ENCODE data around the gene LAMA4. TPM values are rescaled to one million over a fixed set of nuclear protein-coding genes. Genes with fewer than 3 reads are reported as not detected.

LAMA4 gene
- total RNA-seq, 5 donors from 2014 or later (not counting 1 experiment from before 2014, with no cell fraction given) = 0.25 to 0.85 (median 0.56) TPM; not detected in 2

DNA sequence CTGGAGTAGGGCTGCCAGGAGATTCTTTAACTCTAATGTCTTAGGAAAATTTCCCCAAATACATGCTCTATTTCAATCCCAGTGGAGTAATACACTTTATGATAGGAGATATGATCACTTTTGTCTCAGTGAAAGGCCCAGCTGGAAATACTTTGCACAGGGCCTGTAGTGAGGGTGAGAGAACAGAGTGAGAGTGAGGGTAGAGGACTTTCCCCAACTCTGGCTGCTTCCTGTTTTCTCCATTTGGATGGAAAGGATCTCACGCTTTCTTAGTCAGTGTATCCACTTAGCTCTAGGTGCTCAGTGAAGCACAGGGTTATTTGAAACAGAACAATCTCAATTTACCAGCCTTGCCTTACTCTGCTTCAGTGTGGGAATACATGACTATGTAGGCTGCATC lies 130.4 kb downstream of the LAMA4 start:
- CTCF ChIA-PET = no interaction called here
- H3K27me3 Mint-ChIP-seq = peaks cover 5 to 10% of the 10 kb centered on the region in 2 donors
- no peaks in the 10 kb centered on the region for H3K27me3 ChIP-seq (replicated peaks in 1 of 2; ENCODE audit: control insufficient read depth in 2 of 2, extremely low read depth in 1 of 2, insufficient read depth in 2 of 2, low read length in 1 of 2)
- no peaks in the 10 kb centered on the region for H3K4me1 Mint-ChIP-seq
- no CpG with 5 or more reads among the region's 1 CpG for WGBS (ENCODE audit: insufficient coverage)
- H3K9me3 ChIP-seq = no peaks in the 10 kb centered on the region
- H3K4me3 ChIP-seq (ENCODE audit: control insufficient read depth in 1 of 2, extremely low read depth in 1 of 2, low read length in 1 of 2) = no peak overlapping the region
- no peaks in the 10 kb centered on the region for H3K36me3 ChIP-seq (ENCODE audit: control insufficient read depth in 2 of 2, extremely low read depth in 1 of 2, insufficient read depth in 1 of 2, low read length in 1 of 2)
- DNase-seq (no peak), ATAC-seq (replicated peaks in 1 of 4) (no peak)
- no peaks in the 10 kb centered on the region for H3K36me3 Mint-ChIP-seq
- H3K4me3 Mint-ChIP-seq = no peak overlapping the region
- H3K4me1 ChIP-seq (ENCODE audit: control insufficient read depth in 1 of 2, extremely low read depth in 1 of 2, insufficient read depth in 2 of 2, low read length in 2 of 2) = no peaks in the 10 kb centered on the region
- H3K27ac ChIP-seq (ENCODE audit: low read length) = no peak overlapping the region
- H3K27ac Mint-ChIP-seq = no peak overlapping the region
- H3K9me3 Mint-ChIP-seq = no peaks in the 10 kb centered on the region
- POLR2A ChIA-PET = interaction anchor here in 1 of 2 donors (0.5 kb wide), 1 partner anchor 383 kb away, joined by 7 read pairs; no protein-coding TSS in a partner anchor

DNA sequence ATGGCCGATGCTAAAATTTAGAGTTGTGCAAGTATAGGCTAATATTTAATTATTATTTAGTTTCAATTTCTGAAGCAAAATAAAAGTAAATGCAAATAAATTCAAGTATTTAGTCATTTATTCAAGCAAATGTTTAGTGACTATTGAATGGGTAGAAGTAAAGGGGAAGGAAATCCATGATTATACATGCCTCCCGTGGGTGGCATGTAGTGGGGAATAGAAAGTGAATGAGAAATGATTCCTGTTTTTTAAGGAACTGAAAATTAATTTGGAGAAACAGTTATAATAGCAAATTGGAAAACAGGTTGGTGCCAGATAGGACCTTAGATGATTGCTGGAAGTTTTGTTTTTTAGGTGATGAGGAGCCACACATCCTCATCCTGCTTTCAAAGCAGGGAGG lies 131.6 kb downstream of the LAMA4 start:
- POLR2A ChIA-PET = no interaction called here
- Mint-ChIP-seq H3K36me3 (no peaks in the 10 kb centered on the region), H3K4me1 (no peaks in the 10 kb centered on the region), H3K27me3 (peaks cover 5 to 10% of the 10 kb centered on the region in 2 donors), H3K4me3 (no peak overlapping the region), H3K27ac (no peak overlapping the region), H3K9me3 (no peaks in the 10 kb centered on the region)
- WGBS (ENCODE audit: insufficient coverage) = 36% methylated on average over 1 of the region's 2 CpGs
- no peak overlapping the region for H3K27ac ChIP-seq (ENCODE audit: low read length)
- no peak overlapping the region for H3K4me3 ChIP-seq (ENCODE audit: control insufficient read depth in 1 of 2, extremely low read depth in 1 of 2, low read length in 1 of 2)
- CTCF ChIA-PET = no interaction called here
- H3K36me3 ChIP-seq (ENCODE audit: control insufficient read depth in 2 of 2, extremely low read depth in 1 of 2, insufficient read depth in 1 of 2, low read length in 1 of 2) = no peaks in the 10 kb centered on the region
- no peak for DNase-seq
- H3K27me3 ChIP-seq (replicated peaks in 1 of 2; ENCODE audit: control insufficient read depth in 2 of 2, extremely low read depth in 1 of 2, insufficient read depth in 2 of 2, low read length in 1 of 2) = no peaks in the 10 kb centered on the region
- H3K9me3 ChIP-seq = no peaks in the 10 kb centered on the region
- H3K4me1 ChIP-seq (ENCODE audit: control insufficient read depth in 1 of 2, extremely low read depth in 1 of 2, insufficient read depth in 2 of 2, low read length in 2 of 2) = no peaks in the 10 kb centered on the region
- no peak for ATAC-seq (replicated peaks in 1 of 4)

DNA sequence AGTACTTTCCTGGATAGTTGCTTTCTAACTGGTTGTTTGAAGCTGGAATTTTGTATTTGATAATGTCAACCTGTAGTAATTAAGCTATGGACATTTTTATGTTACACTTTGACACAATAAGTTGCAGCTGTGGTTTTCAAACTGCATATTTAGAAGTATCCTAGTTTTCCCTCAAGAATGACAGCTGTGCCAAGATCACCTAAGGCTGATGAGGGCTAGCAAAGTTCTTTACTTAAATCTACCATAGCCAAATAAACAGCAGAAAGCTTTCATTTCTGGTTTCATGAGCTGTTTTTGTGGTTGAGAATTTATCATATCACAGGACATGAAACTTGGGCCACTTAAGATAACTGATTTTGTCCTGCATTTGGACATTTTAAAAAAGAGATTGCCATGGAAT lies 136.3 kb downstream of the LAMA4 start:
- H3K9me3 ChIP-seq = no peaks in the 10 kb centered on the region
- H3K4me3 ChIP-seq (ENCODE audit: control insufficient read depth in 1 of 2, extremely low read depth in 1 of 2, low read length in 1 of 2) = no peak overlapping the region
- H3K27ac ChIP-seq (ENCODE audit: low read length) = no peak overlapping the region
- ChIA-PET CTCF (no interaction called here), POLR2A (no interaction called here)
- peaks cover 0 to 2% of the 10 kb centered on the region in 2 experiments for H3K27me3 ChIP-seq (replicated peaks in 1 of 2; ENCODE audit: control insufficient read depth in 2 of 2, extremely low read depth in 1 of 2, insufficient read depth in 2 of 2, low read length in 1 of 2)
- ATAC-seq (replicated peaks in 1 of 4) (no peak), DNase-seq (no peak)
- Mint-ChIP-seq H3K27ac (no peak overlapping the region), H3K36me3 (no peaks in the 10 kb centered on the region), H3K9me3 (no peaks in the 10 kb centered on the region), H3K4me1 (no peaks in the 10 kb centered on the region), H3K4me3 (no peak overlapping the region), H3K27me3 (peaks cover 3 to 10% of the 10 kb centered on the region in 2 donors)
- H3K36me3 ChIP-seq (ENCODE audit: control insufficient read depth in 2 of 2, extremely low read depth in 1 of 2, insufficient read depth in 1 of 2, low read length in 1 of 2) = no peaks in the 10 kb centered on the region
- H3K4me1 ChIP-seq (ENCODE audit: control insufficient read depth in 1 of 2, extremely low read depth in 1 of 2, insufficient read depth in 2 of 2, low read length in 2 of 2) = no peaks in the 10 kb centered on the region

DNA sequence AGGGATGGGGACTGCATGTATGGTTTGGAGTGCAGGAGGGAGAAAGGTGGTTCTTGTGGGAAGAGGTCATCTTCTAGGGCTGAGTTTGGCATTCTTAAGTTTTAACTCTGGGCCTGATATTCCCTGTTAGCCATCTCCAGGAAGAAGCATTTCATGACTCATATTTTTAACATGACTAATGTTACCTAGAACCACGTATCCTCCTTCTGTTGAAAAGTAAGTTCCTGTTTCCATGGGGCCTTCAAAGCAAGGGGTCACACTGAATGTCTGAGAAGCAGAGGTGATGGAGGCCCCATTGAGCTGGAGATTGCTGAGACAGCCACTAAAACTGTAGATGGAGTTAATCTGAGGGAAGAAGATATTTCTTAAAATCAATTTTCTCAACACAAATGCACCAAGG lies 136.8 kb downstream of the LAMA4 start:
- no peak overlapping the region for H3K4me3 ChIP-seq (ENCODE audit: control insufficient read depth in 1 of 2, extremely low read depth in 1 of 2, low read length in 1 of 2)
- Mint-ChIP-seq H3K4me1 (no peaks in the 10 kb centered on the region), H3K9me3 (no peaks in the 10 kb centered on the region), H3K36me3 (no peaks in the 10 kb centered on the region), H3K4me3 (no peak overlapping the region), H3K27me3 (peaks cover 3 to 10% of the 10 kb centered on the region in 2 donors), H3K27ac (no peak overlapping the region)
- CTCF ChIA-PET = no interaction called here
- H3K4me1 ChIP-seq (ENCODE audit: control insufficient read depth in 1 of 2, extremely low read depth in 1 of 2, insufficient read depth in 2 of 2, low read length in 2 of 2) = no peaks in the 10 kb centered on the region
- H3K27ac ChIP-seq (ENCODE audit: low read length) = no peak overlapping the region
- ATAC-seq (replicated peaks in 1 of 4) (no peak), DNase-seq (no peak)
- no peaks in the 10 kb centered on the region for H3K36me3 ChIP-seq (ENCODE audit: control insufficient read depth in 2 of 2, extremely low read depth in 1 of 2, insufficient read depth in 1 of 2, low read length in 1 of 2)
- POLR2A ChIA-PET = no interaction called here
- WGBS (ENCODE audit: insufficient coverage) = no CpG with 5 or more reads among the region's 1 CpG
- H3K9me3 ChIP-seq = no peaks in the 10 kb centered on the region
- H3K27me3 ChIP-seq (replicated peaks in 1 of 2; ENCODE audit: control insufficient read depth in 2 of 2, extremely low read depth in 1 of 2, insufficient read depth in 2 of 2, low read length in 1 of 2) = peaks cover 0 to 2% of the 10 kb centered on the region in 2 experiments

DNA sequence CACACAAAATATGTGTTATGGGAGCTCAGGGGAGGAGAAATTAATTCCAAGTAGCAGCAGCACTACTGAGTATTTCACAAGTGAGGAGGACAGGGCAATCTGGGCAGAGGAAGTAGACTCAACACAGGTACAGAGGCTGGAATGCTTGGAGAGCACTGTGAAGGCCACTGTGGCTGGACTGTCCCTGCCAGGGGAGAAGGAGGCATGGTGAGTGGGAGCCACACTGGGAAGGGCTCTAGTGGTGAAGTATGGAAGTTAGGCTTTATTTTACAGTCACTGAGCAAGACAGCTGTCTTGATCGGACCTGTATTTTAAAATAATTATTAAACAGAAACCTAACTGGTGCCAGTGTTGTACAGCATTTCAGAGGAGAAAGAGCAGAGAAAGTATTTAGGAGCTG lies 138.1 kb downstream of the LAMA4 start:
- ATAC-seq (replicated peaks in 1 of 4) = no peak
- Histone ChIP-seq H3K9me3 (no peaks in the 10 kb centered on the region), H3K36me3 (ENCODE audit: control insufficient read depth in 2 of 2, extremely low read depth in 1 of 2, insufficient read depth in 1 of 2, low read length in 1 of 2) (no peaks in the 10 kb centered on the region), H3K27me3 (replicated peaks in 1 of 2; ENCODE audit: control insufficient read depth in 2 of 2, extremely low read depth in 1 of 2, insufficient read depth in 2 of 2, low read length in 1 of 2) (peaks cover 0 to 6% of the 10 kb centered on the region in 2 experiments), H3K27ac (ENCODE audit: low read length) (no peak overlapping the region), H3K4me3 (ENCODE audit: control insufficient read depth in 1 of 2, extremely low read depth in 1 of 2, low read length in 1 of 2) (no peak overlapping the region), H3K4me1 (ENCODE audit: control insufficient read depth in 1 of 2, extremely low read depth in 1 of 2, insufficient read depth in 2 of 2, low read length in 2 of 2) (no peaks in the 10 kb centered on the region)
- H3K27ac Mint-ChIP-seq = no peak overlapping the region
- DNase-seq = no peak
- CTCF ChIA-PET = interaction anchor here in 1 of 2 donors (1.6 kb wide), 1 partner anchor 64 kb away, joined by 3 read pairs; no protein-coding TSS in a partner anchor
- WGBS (ENCODE audit: insufficient coverage) = no CpG with 5 or more reads among the region's 1 CpG
- no peak overlapping the region for H3K4me3 Mint-ChIP-seq
- H3K27me3 Mint-ChIP-seq = peaks cover 3 to 16% of the 10 kb centered on the region in 2 donors
- no peaks in the 10 kb centered on the region for H3K4me1 Mint-ChIP-seq
- no peaks in the 10 kb centered on the region for H3K9me3 Mint-ChIP-seq
- no peaks in the 10 kb centered on the region for H3K36me3 Mint-ChIP-seq
- POLR2A ChIA-PET = interaction anchor here in 1 of 2 donors (0.6 kb wide), 1 partner anchor 1169 kb away, joined by 5 read pairs; no protein-coding TSS in a partner anchor

DNA sequence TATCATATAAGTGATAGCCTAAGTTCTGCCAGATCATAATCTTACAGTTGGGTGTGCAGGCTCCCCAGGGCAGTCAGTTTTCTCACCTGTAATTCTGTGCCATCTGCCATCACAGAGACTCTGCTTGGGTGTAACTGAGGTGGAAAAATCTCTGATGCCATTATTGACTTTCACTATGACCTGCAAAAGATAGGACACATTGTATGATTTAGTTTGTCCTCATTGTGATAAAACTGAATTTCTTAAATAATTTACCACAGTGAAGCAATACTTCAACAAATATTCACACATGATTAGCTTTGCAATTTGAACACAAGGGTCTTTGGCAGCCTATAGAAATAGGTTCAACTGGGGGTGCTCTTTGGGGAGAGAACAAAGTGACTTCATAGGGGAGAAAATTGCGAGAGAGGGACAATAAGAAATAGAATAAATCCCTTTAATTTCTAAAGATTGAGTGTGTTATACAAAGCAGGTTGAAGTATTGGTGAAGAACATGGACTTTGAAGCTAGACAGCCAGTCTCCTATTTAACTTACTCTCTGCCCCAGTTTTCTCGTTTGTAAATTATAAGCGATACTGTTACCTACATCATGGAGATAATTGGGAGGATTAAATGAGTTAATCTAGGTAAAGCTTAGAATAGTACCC lies 139.7 kb downstream of the LAMA4 start:
- Mint-ChIP-seq H3K36me3 (no peaks in the 10 kb centered on the region), H3K4me1 (no peaks in the 10 kb centered on the region), H3K9me3 (no peaks in the 10 kb centered on the region), H3K4me3 (no peak overlapping the region), H3K27ac (no peak overlapping the region), H3K27me3 (peaks cover 3 to 16% of the 10 kb centered on the region in 2 donors)
- DNase-seq = no peak
- ATAC-seq (replicated peaks in 1 of 4) = no peak
- Histone ChIP-seq H3K4me3 (ENCODE audit: control insufficient read depth in 1 of 2, extremely low read depth in 1 of 2, low read length in 1 of 2) (no peak overlapping the region), H3K27me3 (replicated peaks in 1 of 2; ENCODE audit: control insufficient read depth in 2 of 2, extremely low read depth in 1 of 2, insufficient read depth in 2 of 2, low read length in 1 of 2) (peaks cover 0 to 9% of the 10 kb centered on the region in 2 experiments), H3K9me3 (no peaks in the 10 kb centered on the region), H3K4me1 (ENCODE audit: control insufficient read depth in 1 of 2, extremely low read depth in 1 of 2, insufficient read depth in 2 of 2, low read length in 2 of 2) (no peaks in the 10 kb centered on the region), H3K36me3 (ENCODE audit: control insufficient read depth in 2 of 2, extremely low read depth in 1 of 2, insufficient read depth in 1 of 2, low read length in 1 of 2) (no peaks in the 10 kb centered on the region), H3K27ac (ENCODE audit: low read length) (no peak overlapping the region)
- CTCF ChIA-PET = no interaction called here
- POLR2A ChIA-PET = no interaction called here
- no CpG with 5 or more reads among the region's 3 CpGs for WGBS (ENCODE audit: insufficient coverage)

DNA sequence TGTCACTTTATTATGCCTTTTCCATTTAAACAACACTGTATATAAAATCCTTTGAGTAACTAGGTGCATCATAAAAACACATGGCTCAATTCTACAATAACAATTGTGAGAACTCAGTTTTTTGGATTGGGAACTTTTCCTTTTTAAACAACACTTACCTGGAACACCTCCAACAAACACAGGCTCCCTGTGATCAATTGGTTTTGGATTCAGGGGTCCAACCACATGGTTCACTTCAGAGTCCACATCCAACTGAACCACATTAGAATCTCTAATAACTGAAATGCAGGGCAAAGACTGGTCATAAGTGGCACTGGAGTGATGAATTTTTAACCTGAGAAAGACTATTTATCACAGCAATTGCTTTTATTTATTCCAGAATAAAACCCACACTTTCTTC lies 140.4 kb downstream of the LAMA4 start:
- ChIA-PET CTCF (no interaction called here), POLR2A (no interaction called here)
- H3K27ac ChIP-seq (ENCODE audit: low read length) = no peak overlapping the region
- Mint-ChIP-seq H3K4me3 (no peak overlapping the region), H3K4me1 (no peaks in the 10 kb centered on the region), H3K9me3 (no peaks in the 10 kb centered on the region), H3K27me3 (peaks cover 3 to 16% of the 10 kb centered on the region in 2 donors), H3K36me3 (no peaks in the 10 kb centered on the region), H3K27ac (no peak overlapping the region)
- DNase-seq (no peak), ATAC-seq (replicated peaks in 1 of 4) (no peak)
- H3K4me3 ChIP-seq (ENCODE audit: control insufficient read depth in 1 of 2, extremely low read depth in 1 of 2, low read length in 1 of 2) = no peak overlapping the region
- H3K9me3 ChIP-seq = no peaks in the 10 kb centered on the region
- H3K4me1 ChIP-seq (ENCODE audit: control insufficient read depth in 1 of 2, extremely low read depth in 1 of 2, insufficient read depth in 2 of 2, low read length in 2 of 2) = no peaks in the 10 kb centered on the region
- no peaks in the 10 kb centered on the region for H3K36me3 ChIP-seq (ENCODE audit: control insufficient read depth in 2 of 2, extremely low read depth in 1 of 2, insufficient read depth in 1 of 2, low read length in 1 of 2)
- H3K27me3 ChIP-seq (replicated peaks in 1 of 2; ENCODE audit: control insufficient read depth in 2 of 2, extremely low read depth in 1 of 2, insufficient read depth in 2 of 2, low read length in 1 of 2) = peaks cover 0 to 9% of the 10 kb centered on the region in 2 experiments
